Keratinocyte (primary cell): ENCODE results near the gene HDGFL2.

Experiments
- EZH2 ChIP-seq: IDR thresholded peaks from one replicate; pipeline ENCODE4 v1.6.1; 2012; ENCODE audit warnings: inconsistent platforms, mild to moderate bottlenecking, low read length, moderate library complexity
- TF ChIP-seq, protein P1 (sequence below), 3 experiments: IDR thresholded peaks in 1 of 3; conservative IDR thresholded peaks in 1 of 3; optimal IDR thresholded peaks in 1 of 3; 2 replicates in 2 of 3; 3 replicates in 1 of 3; pipeline versions ENCODE3 to v1.5.1; 2011; ENCODE audit warnings: low read length in 3 of 3, mild to moderate bottlenecking in 3 of 3, moderate library complexity in 2 of 3, control low read depth in 1 of 3, inconsistent platforms in 1 of 3; ENCODE audit not compliant: insufficient read depth in 2 of 3; ENCODE audit errors: extremely low read depth in 1 of 3

DNA sequence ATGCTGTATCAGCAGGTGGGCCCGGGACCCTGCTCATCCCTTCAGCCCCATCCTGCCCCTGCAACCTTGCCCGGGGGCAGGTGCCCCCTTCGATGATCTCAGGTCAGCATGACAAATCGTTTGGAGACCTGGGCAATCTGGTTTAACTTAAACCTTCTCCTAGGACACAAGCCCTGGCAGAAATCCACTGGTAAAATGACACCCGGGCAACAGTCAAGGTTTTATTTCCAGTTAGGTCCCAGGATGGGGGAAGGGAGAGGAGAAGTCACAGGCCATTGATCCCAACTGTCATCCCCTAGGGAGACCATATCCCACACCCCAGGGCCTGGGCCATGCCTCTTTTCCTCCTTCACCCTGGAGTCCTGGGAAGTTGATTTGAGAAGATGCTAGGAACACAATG lies 64.7 kb downstream of the HDGFL2 start:
- TF ChIP-seq, protein P1, sequence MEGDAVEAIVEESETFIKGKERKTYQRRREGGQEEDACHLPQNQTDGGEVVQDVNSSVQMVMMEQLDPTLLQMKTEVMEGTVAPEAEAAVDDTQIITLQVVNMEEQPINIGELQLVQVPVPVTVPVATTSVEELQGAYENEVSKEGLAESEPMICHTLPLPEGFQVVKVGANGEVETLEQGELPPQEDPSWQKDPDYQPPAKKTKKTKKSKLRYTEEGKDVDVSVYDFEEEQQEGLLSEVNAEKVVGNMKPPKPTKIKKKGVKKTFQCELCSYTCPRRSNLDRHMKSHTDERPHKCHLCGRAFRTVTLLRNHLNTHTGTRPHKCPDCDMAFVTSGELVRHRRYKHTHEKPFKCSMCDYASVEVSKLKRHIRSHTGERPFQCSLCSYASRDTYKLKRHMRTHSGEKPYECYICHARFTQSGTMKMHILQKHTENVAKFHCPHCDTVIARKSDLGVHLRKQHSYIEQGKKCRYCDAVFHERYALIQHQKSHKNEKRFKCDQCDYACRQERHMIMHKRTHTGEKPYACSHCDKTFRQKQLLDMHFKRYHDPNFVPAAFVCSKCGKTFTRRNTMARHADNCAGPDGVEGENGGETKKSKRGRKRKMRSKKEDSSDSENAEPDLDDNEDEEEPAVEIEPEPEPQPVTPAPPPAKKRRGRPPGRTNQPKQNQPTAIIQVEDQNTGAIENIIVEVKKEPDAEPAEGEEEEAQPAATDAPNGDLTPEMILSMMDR (optimal IDR thresholded peaks at IDR 0.05 in 1 of 3, IDR thresholded peaks at IDR 0.05 in 1 of 3, conservative IDR thresholded peaks at IDR 0.05 in 1 of 3; ENCODE audit: extremely low read depth in 1 of 3, insufficient read depth in 2 of 3, low read length in 3 of 3) = no peak
- TF ChIP-seq EZH2 = no peak
